GM12873 (cell line): Measurements from ENCODE around the gene FARS2.

Source experiments
- TF ChIP-seq, protein P1 (sequence below): IDR thresholded peaks from 2 replicates; pipeline ENCODE4 v1.5.1; 2012; ENCODE audit warnings: low read depth, mild to moderate bottlenecking, moderate library complexity, low read length, control low read depth; ENCODE audit not compliant: insufficient read depth; ENCODE audit errors: missing control alignments

Gene FARS2

DNA sequence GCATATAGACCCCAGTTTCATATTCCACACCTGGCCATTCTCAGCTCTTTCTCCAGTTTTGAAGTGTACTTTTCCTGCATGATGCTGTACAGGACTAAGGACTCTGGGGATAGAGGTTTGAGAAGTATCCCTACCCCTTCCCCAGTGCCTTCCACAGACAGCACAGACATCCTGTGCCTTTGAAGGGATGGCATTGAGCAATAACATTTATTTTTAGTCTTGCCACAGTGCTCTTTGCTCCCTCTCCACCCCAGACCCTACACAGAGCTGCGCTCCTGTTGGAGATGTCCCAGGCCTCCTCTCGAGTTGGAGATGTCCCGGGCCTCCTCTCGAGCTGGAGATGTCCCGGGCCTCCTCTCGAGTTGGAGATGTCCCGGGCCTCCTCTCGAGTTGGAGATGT, 275.8 kb downstream of the FARS2 start:
- TF ChIP-seq, protein P1, sequence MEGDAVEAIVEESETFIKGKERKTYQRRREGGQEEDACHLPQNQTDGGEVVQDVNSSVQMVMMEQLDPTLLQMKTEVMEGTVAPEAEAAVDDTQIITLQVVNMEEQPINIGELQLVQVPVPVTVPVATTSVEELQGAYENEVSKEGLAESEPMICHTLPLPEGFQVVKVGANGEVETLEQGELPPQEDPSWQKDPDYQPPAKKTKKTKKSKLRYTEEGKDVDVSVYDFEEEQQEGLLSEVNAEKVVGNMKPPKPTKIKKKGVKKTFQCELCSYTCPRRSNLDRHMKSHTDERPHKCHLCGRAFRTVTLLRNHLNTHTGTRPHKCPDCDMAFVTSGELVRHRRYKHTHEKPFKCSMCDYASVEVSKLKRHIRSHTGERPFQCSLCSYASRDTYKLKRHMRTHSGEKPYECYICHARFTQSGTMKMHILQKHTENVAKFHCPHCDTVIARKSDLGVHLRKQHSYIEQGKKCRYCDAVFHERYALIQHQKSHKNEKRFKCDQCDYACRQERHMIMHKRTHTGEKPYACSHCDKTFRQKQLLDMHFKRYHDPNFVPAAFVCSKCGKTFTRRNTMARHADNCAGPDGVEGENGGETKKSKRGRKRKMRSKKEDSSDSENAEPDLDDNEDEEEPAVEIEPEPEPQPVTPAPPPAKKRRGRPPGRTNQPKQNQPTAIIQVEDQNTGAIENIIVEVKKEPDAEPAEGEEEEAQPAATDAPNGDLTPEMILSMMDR: no peak

DNA sequence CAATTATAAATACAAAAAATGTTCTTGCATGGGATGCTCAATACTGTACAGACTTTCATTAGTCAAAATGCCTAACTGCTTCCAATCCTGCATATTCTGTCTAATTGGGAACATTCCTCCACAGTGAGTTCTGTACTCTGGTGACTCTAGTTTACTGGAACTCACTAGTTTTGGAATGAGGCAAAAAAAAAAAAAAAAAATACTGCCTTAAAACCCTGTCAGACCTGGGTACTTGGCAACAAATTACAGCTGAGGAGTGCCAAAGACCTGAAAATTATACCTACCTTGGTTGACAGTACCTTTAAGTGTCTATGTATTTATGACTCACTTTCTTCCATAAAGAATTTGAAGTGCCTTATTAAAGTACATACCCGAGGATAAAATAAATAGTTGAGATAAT, 276.7 kb downstream of the FARS2 start:
- TF ChIP-seq, protein P1: no peak

DNA sequence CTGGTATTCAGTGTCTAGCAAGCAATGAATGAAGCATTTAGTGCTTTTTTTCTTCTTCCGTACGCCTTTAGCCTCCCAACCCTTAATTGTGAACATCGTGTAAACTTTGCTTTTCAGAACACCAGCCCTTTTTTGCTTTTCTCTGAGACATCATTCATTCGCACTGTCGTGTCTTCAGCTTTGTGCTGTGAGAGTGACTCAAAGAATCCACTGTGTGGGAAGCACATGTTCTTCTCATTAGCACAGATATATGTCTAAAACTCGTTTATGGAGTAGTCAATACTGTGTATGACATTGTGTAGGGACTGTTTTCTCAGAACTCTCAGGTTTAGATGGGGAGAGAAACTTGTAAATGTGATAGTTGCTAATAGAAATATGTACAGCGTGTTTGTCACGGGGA, 279.1 kb downstream of the FARS2 start:
- TF ChIP-seq, protein P1: no peak

DNA sequence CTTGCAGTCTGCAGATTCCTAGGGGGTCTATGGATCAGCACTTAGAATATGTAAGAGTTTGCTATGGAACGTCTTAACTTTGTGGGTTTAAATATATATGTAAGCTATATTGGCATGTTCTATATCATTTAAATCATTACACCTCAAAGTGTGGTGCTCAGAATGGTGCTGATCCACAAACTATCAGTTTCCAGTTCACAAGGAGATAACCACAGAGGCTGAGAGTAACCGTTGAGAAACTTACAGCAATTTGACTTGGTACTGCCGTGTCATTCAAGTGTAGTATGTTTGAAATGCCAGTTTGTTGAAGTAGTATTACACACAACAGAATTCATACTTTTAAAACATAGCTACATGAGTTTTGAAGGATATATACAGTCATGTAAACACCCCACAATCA, 279.7 kb downstream of the FARS2 start:
- TF ChIP-seq, protein P1: no peak

DNA sequence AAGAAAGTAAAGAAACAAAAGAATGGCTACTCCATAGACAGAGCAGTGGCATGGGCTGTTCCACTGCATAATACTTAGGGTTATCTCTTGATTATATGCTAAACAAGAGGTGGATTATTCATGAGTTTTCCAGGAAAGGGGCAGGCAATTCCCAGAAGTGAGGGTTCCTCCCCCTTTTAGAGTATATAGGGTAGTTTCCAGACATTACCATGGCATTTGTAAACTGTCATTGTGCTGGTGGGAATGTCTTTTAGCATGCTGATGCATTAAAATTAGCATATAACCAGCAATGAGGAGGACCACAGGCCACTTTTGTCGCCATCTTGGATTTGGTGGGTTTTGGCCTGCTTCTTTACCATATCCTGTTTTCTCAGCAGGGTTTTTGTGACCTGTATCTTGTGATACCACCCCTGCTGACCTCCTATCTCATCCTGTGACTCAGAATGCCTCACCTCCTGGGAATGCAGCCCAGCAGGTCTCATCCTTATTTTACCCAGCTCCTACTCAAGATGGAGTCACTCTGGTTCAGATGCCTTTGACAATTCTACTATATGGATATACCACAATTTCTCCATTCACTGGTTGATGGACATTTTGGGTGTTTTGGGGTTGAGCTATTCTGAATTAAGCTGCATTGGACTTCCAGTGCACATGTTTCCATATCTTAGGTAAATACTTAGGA, 280.6 kb downstream of the FARS2 start:
- TF ChIP-seq, protein P1: no peak

DNA sequence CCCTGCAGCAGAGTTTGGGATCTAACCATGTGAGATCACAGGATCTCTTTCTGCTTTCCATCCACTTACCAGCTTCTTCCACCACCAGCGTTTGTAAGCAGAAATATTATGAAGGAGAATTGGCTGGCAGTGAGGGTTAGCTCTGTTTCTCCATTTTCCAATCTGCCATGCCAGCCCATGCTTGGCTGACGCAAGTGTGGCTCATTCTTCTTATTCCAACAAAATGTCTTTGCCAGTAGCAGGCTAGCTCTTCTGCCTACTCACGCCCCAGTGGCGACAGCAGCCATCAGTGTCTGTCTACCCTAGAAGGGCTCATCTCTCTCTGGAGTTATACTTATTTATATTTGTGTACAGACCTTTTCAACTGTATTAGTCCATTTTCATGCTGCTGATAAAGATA, 286.2 kb downstream of the FARS2 start:
- TF ChIP-seq, protein P1: no peak

DNA sequence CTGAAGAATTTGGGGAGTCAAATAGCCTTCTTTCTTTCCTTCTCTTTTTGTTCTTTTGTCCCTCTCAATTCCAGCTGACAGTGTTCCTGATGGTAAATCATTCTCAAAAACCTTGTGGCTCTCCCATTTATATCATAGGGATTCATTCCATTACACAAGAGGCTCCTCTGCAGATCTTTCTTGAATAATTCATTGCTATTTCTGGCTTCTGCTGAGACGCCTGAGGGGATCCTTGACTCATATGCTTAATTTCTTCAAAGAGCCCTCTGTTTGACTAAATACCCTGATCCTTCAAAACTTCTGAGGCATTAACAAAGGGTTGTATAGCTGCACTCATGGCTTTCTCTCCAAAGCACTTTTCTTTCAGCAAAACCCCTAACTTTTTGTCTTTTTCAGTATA, 289.3 kb downstream of the FARS2 start:
- TF ChIP-seq, protein P1: no peak

DNA sequence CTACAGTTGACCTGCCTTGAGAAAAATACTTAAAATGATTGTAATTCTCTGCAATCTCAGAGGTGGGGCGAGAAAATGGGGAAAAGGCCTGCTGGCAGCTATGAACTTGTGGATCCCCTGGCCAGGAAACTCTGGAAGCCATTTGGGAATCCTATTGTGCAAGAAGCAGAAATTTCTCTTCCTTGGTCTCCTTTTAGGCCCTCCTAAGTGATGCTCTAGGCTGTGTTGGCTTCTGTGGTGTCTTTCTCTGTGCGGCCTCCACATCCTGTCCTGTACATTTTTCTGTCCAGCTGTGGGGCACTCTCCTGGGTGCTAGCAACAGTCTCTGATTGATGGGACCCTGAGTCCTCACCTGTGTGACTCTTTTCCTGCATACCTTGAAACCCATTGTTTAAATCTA, 290.9 kb downstream of the FARS2 start:
- TF ChIP-seq, protein P1: no peak
